ENCODE data around the gene GRID1.

DNA sequence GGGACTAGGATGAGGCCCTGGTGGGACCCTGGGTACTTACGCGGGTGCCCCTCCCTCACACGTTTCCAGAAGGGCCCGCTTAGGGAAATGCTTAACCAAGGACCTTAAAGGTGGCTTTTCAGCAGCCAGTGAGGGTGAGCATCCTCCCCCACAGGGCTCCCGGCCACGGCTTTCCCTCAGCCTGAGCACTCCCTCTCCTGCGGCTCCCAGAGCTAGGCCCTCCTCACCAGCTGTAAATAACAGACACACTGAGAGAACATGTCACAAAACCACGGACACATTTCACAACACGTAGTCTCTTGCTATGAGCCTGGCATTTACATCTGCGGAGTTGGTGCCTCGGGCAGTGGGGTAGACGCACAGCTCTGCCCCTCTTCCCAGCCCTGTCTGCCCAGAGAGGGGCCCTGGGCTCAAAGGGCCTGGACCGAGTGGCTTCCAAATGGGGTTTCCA, 25.2 kb downstream of the GRID1 start:
- TF ChIP-seq POLR2A (IDR thresholded peaks at IDR 0.05): no peak
- TF ChIP-seq, protein P1, sequence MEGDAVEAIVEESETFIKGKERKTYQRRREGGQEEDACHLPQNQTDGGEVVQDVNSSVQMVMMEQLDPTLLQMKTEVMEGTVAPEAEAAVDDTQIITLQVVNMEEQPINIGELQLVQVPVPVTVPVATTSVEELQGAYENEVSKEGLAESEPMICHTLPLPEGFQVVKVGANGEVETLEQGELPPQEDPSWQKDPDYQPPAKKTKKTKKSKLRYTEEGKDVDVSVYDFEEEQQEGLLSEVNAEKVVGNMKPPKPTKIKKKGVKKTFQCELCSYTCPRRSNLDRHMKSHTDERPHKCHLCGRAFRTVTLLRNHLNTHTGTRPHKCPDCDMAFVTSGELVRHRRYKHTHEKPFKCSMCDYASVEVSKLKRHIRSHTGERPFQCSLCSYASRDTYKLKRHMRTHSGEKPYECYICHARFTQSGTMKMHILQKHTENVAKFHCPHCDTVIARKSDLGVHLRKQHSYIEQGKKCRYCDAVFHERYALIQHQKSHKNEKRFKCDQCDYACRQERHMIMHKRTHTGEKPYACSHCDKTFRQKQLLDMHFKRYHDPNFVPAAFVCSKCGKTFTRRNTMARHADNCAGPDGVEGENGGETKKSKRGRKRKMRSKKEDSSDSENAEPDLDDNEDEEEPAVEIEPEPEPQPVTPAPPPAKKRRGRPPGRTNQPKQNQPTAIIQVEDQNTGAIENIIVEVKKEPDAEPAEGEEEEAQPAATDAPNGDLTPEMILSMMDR (IDR thresholded peaks at IDR 0.05): no peak

Measured in breast epithelium (tissue), 3 donors.